H1 (cell line): ENCODE data around the gene ROR1. TPM values are rescaled to one million over a fixed set of nuclear protein-coding genes. Genes with fewer than 3 reads are reported as not detected.

ENCODE experiments used
- CTCF ChIA-PET: fragments of 300-600 bp; sonication (Branson Sonifier 250); formaldehyde crosslinking; loops from one replicate; lab custom pipeline; 2021; ENCODE audit not compliant: partially characterized antibody; lab: Charles Lee
- POLR2A ChIA-PET: fragments of 300-600 bp; sonication (Branson Sonifier 250); formaldehyde crosslinking; loops from one replicate; lab custom pipeline; 2021; ENCODE audit warnings: inconsistent platforms; ENCODE audit not compliant: partially characterized antibody; lab: Charles Lee
- DNase-seq, 2 experiments: peaks; one replicate each; pipeline versions ENCODE4 v3.0.0 to v3.0.0-alpha.2; 2010 to 2022; ENCODE audit warnings: low spot score in 2 of 2, low read depth in 1 of 2, mixed read lengths in 1 of 2
- FAIRE-seq: peaks from 2 replicates; lab custom pipeline; 2011; peaks lifted over from hg19 to GRCh38; lab: Jason Lieb, UNC
- H2AFZ ChIP-seq: 2 replicates; pipeline ENCODE4 v1.8.1; 2012; ENCODE audit warnings: low read length, inconsistent platforms
- H2AK5ac ChIP-seq: 2 replicates; pipeline ENCODE4 v1.6.1; 2013; ENCODE audit warnings: low read depth, low read length
- H2BK120ac ChIP-seq: replicated peaks from 2 replicates; pipeline ENCODE3; 2013; ENCODE audit warnings: low read depth, low read length, inconsistent platforms
- H2BK12ac ChIP-seq: 2 replicates; pipeline ENCODE4 v1.6.1; 2013; ENCODE audit warnings: low read depth, low read length
- H2BK15ac ChIP-seq: 2 replicates; pipeline ENCODE4 v1.6.1; 2013; ENCODE audit warnings: low read length
- H2BK20ac ChIP-seq: 2 replicates; pipeline ENCODE4 v1.6.1; 2013; ENCODE audit warnings: low read length
- H2BK5ac ChIP-seq: 2 replicates; pipeline ENCODE4 v1.6.1; 2013; ENCODE audit warnings: low read depth, low read length
- H3K14ac ChIP-seq: 2 replicates; pipeline ENCODE4 v1.6.1; 2013; ENCODE audit warnings: inconsistent platforms; ENCODE audit not compliant: insufficient read length
- H3K18ac ChIP-seq: 2 replicates; pipeline ENCODE4 v1.6.1; 2013; ENCODE audit warnings: low read length; ENCODE audit errors: extremely low read depth
- H3K23ac ChIP-seq: 2 replicates; pipeline ENCODE4 v1.6.1; 2013; ENCODE audit warnings: inconsistent platforms; ENCODE audit not compliant: insufficient read length
- H3K23me2 ChIP-seq: 2 replicates; pipeline ENCODE4 v1.6.1; 2013; ENCODE audit warnings: low read depth, low read length
- H3K27ac ChIP-seq: 2 replicates; pipeline ENCODE4 v1.6.1; 2011; ENCODE audit warnings: low read depth, low read length, inconsistent platforms
- H3K27me3 ChIP-seq, 4 experiments: replicated peaks in 1 of 4; 1 replicate in 1 of 4; 2 replicates in 3 of 4; pipeline versions ENCODE4 v1.6.1 to v1.8.1; 2011 to 2013; ENCODE audit warnings: low read length in 3 of 4, mild to moderate bottlenecking in 3 of 4, inconsistent platforms in 2 of 4, mixed read lengths in 2 of 4, moderate library complexity in 1 of 4; ENCODE audit not compliant: control insufficient read depth in 3 of 4, insufficient read depth in 3 of 4; ENCODE audit errors: extremely low read depth in 1 of 4
- H3K36me3 ChIP-seq, 4 experiments: 2 replicates each; pipeline versions ENCODE4 v1.6.1 to v1.8.1; 2011 to 2013; ENCODE audit warnings: mild to moderate bottlenecking in 4 of 4, low read length in 3 of 4, moderate library complexity in 2 of 4, control low read depth in 1 of 4, inconsistent platforms in 1 of 4; ENCODE audit not compliant: insufficient read depth in 4 of 4, control insufficient read depth in 2 of 4
- H3K4ac ChIP-seq: replicated peaks from 2 replicates; pipeline ENCODE3; 2013; ENCODE audit warnings: low read length, low read depth, mixed read lengths, inconsistent platforms; ENCODE audit not compliant: insufficient read length
- H3K4me1 ChIP-seq, 4 experiments: replicated peaks in 1 of 4; 1 replicate in 1 of 4; 2 replicates in 3 of 4; pipeline versions ENCODE4 v1.6.1 to v1.8.1; 2011 to 2013; ENCODE audit warnings: low read length in 3 of 4, inconsistent platforms in 2 of 4, mixed read lengths in 1 of 4; ENCODE audit not compliant: insufficient read depth in 4 of 4, control insufficient read depth in 3 of 4
- H3K4me2 ChIP-seq, 2 experiments: 2 replicates each; pipeline versions ENCODE4 v1.6.1 to v1.8.1; 2011 to 2013; ENCODE audit warnings: low read depth in 2 of 2, low read length in 2 of 2, control low read depth in 1 of 2, inconsistent platforms in 1 of 2, mild to moderate bottlenecking in 1 of 2; ENCODE audit not compliant: insufficient read depth in 1 of 2
- H3K4me3 ChIP-seq, 4 experiments: fragments of 200-600, 300-600 bp in 1 of 4; sonication (generic), shearing (Covaris generic), sonication (Bioruptor Twin) in 1 of 4; 2 replicates each; pipeline versions ENCODE4 v1.5.1 to v1.8.1; 2011 to 2016; ENCODE audit warnings: low read length in 4 of 4, low read depth in 3 of 4, control low read depth in 2 of 4, inconsistent platforms in 2 of 4, mild to moderate bottlenecking in 2 of 4, mixed read lengths in 1 of 4, moderate library complexity in 1 of 4; ENCODE audit not compliant: insufficient read depth in 2 of 4; ENCODE audit errors: extremely low read depth in 1 of 4
- H3K56ac ChIP-seq: replicated peaks from 2 replicates; pipeline ENCODE3; 2013; ENCODE audit warnings: low read depth, mild to moderate bottlenecking, mixed read lengths, low read length, inconsistent platforms; ENCODE audit not compliant: insufficient read length
- H3K79me1 ChIP-seq: 2 replicates; pipeline ENCODE4 v1.6.1; 2013; ENCODE audit warnings: low read depth, low read length, control low read depth
- H3K79me2 ChIP-seq, 2 experiments: 2 replicates each; pipeline versions ENCODE4 v1.6.1 to v1.8.1; 2012 to 2013; ENCODE audit warnings: low read length in 2 of 2, mild to moderate bottlenecking in 2 of 2, inconsistent platforms in 1 of 2; ENCODE audit not compliant: insufficient read depth in 2 of 2, control insufficient read depth in 1 of 2
- H3K9ac ChIP-seq, 4 experiments: replicated peaks in 1 of 4; 1 replicate in 1 of 4; 2 replicates in 3 of 4; pipeline versions ENCODE4 v1.6.1 to v1.8.1; 2011 to 2013; ENCODE audit warnings: low read depth in 3 of 4, low read length in 3 of 4, control low read depth in 2 of 4, mild to moderate bottlenecking in 2 of 4, moderate library complexity in 2 of 4, inconsistent platforms in 1 of 4; ENCODE audit errors: extremely low read depth in 1 of 4
- H3K9me3 ChIP-seq, 2 experiments: 2 replicates each; pipeline versions ENCODE4 v1.6.1 to v1.8.1; 2012 to 2013; ENCODE audit warnings: mild to moderate bottlenecking in 2 of 2, moderate library complexity in 2 of 2, control low read depth in 1 of 2, inconsistent platforms in 1 of 2, low read depth in 1 of 2, low read length in 1 of 2, mixed read lengths in 1 of 2; ENCODE audit not compliant: insufficient read depth in 2 of 2
- H4K20me1 ChIP-seq, 2 experiments: replicated peaks in 1 of 2; 2 replicates each; pipeline versions ENCODE3 to v1.8.1; 2011 to 2013; ENCODE audit warnings: inconsistent platforms in 2 of 2, low read length in 2 of 2, mild to moderate bottlenecking in 1 of 2; ENCODE audit not compliant: insufficient read depth in 2 of 2, control insufficient read depth in 1 of 2
- H4K5ac ChIP-seq: 2 replicates; pipeline ENCODE4 v1.6.1; 2013; ENCODE audit warnings: low read length, low read depth, mixed read lengths, inconsistent platforms; ENCODE audit not compliant: insufficient read length
- H4K8ac ChIP-seq: 2 replicates; pipeline ENCODE4 v1.8.0; 2013; ENCODE audit warnings: mild to moderate bottlenecking, moderate library complexity, low read length, inconsistent platforms; ENCODE audit not compliant: insufficient read depth; ENCODE audit errors: extremely low read depth
- H4K91ac ChIP-seq: replicated peaks from 2 replicates; pipeline ENCODE3; 2013; ENCODE audit warnings: low read length, mixed read lengths, inconsistent platforms; ENCODE audit not compliant: insufficient read length
- BACH1 ChIP-seq: IDR thresholded peaks from 2 replicates; pipeline ENCODE4 v1.6.1; 2012; ENCODE audit warnings: low read length, improper control_type of control experiment
- CBX5 ChIP-seq: fragments of 300-800, 300-1000 bp; sonication (generic); IDR thresholded peaks from 2 replicates; pipeline ENCODE4 v1.7.1; 2016; ENCODE audit warnings: antibody characterized with exemption, low read length, low read depth
- CHD2 ChIP-seq: IDR thresholded peaks from 2 replicates; pipeline ENCODE4 v1.6.1; 2012; ENCODE audit warnings: low read length, improper control_type of control experiment
- CREB1 ChIP-seq: IDR thresholded peaks from 2 replicates; pipeline ENCODE4 v1.6.1; 2012; ENCODE audit warnings: inconsistent platforms
- GTF2F1 ChIP-seq: IDR thresholded peaks from 2 replicates; pipeline ENCODE4 v1.6.1; 2012; ENCODE audit warnings: low read depth, low read length, improper control_type of control experiment, borderline replicate concordance
- JUN ChIP-seq: IDR thresholded peaks from 2 replicates; pipeline ENCODE4 v1.6.1; 2011; ENCODE audit warnings: low read depth, mild to moderate bottlenecking, improper control_type of control experiment, low read length
- NANOG ChIP-seq: IDR thresholded peaks from 2 replicates; pipeline ENCODE4 v1.6.1; 2011; ENCODE audit warnings: low read length, low read depth, mild to moderate bottlenecking, inconsistent platforms; ENCODE audit not compliant: insufficient read depth, poor library complexity, severe bottlenecking
- POU5F1 ChIP-seq: IDR thresholded peaks from 2 replicates; pipeline ENCODE4 v1.6.1; 2011; ENCODE audit warnings: low read depth, mild to moderate bottlenecking, low read length, moderate library complexity
- RBBP5 ChIP-seq: IDR thresholded peaks from 2 replicates; pipeline ENCODE4 v1.7.1; 2012; ENCODE audit warnings: low read depth, mild to moderate bottlenecking, inconsistent platforms, low read length, moderate library complexity, borderline replicate concordance
- SAP30 ChIP-seq: fragments of 300-600 bp; sonication (generic); IDR thresholded peaks from 2 replicates; pipeline ENCODE4 v1.7.1; 2012; ENCODE audit warnings: low read length, moderate library complexity, mild to moderate bottlenecking, inconsistent platforms; ENCODE audit not compliant: insufficient read depth, insufficient replicate concordance
- WGBS, 2 experiments: shearing (Covaris generic) in 1 of 2; methylation state at CpG; one replicate each; pipeline versions ENCODE4 v1.1.6 to v1.1.7; 2013 to 2015; ENCODE audit warnings: low lambda C conversion rate in 2 of 2, mixed read lengths in 2 of 2, inconsistent platforms in 1 of 2, low coverage in 1 of 2, missing lambda C conversion rate in 1 of 2; ENCODE audit not compliant: insufficient replicate concordance in 2 of 2, insufficient coverage in 1 of 2, insufficient read length in 1 of 2; ENCODE audit errors: extremely low coverage in 1 of 2, missing lambda C conversion rate in 1 of 2; 5-methylcytosine and 5-hydroxymethylcytosine counted together
- polyA plus RNA-seq, 7 experiments: library from polyadenylated mRNA; depleted of rRNA in 3 of 7; stranded (reverse) in 5 of 7; unstranded in 2 of 7; fragments of >200 nt in 5 of 7; fragments of 200-250 nt in 2 of 7; gene quantifications; 1 replicate in 5 of 7; 2 replicates in 1 of 7; 4 replicates in 1 of 7; pipeline versions ENCODE4 v1.2.1 to v1.2.3, GENCODE V29; 2011 to 2013; ENCODE audit warnings: missing spikeins in 2 of 7, mixed read lengths in 2 of 7
- total RNA-seq: library from RNA; stranded (reverse); fragmentation: NEBNext Ultra II Directional; extraction: Animal tissue kit (Norgen Biotek cat#: 25700); gene quantifications from 2 replicates; pipeline ENCODE4 v1.2.1, GENCODE V29; 2021
- TF ChIP-seq, protein P1 (sequence below): IDR thresholded peaks from 2 replicates; pipeline ENCODE4 v1.6.1; 2012; ENCODE audit warnings: inconsistent platforms
- TF ChIP-seq, protein P2 (sequence below): IDR thresholded peaks from 2 replicates; pipeline ENCODE4 v1.6.1; 2012; ENCODE audit warnings: low read length, inconsistent platforms

ROR1 gene
- total and polyA plus RNA-seq, 2 of the 8 experiments (the other 6 are each of a cell fraction or from before 2014, with no cell fraction given), result 33.6 to 73.6 TPM

DNA sequence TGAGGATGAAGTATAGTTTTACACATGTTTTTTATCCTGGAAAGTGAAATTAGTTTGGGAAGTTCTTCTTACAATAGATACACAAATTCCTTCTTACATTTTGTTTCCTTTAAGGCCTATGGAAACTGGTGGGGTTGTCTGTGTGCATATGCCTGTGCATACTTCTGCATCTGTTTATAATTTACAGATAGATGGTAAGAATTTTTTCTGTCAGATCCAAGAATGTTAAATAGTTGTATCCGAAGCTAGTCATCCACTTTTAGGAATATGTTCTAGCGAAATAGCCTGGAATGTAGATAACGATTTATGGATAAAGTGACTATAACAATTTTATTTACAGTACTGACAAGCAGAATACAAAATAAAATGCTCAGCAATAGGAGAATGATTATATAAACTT lies 194.1 kb downstream of the ROR1 start:
- FAIRE-seq, result no peak
- Histone ChIP-seq H2BK120ac (no peak overlapping the region), H3K23me2 (peaks cover 3% of the 10 kb centered on the region; the same call in 1 of the 2 replicates), H4K20me1 (peaks cover 5 to 7% of the 10 kb centered on the region in 2 experiments), H2BK5ac (no peak overlapping the region), H3K36me3 (no peaks in the 10 kb centered on the region), H3K79me2 (peaks cover 0 to 86% of the 10 kb centered on the region in 2 experiments; a peak in 2 of 4 replicates), H3K4me2 (no peak overlapping the region), H4K91ac (no peak overlapping the region), H4K5ac (no peak overlapping the region), H3K4me3 (no peak overlapping the region), H3K4ac (no peak overlapping the region), H2BK12ac (no peak overlapping the region), H3K18ac (no peak overlapping the region), H3K4me1 (peaks cover 0 to 2% (median 0%) of the 10 kb centered on the region in 4 experiments; a peak in 1 of 7 replicates), H2BK15ac (no peak overlapping the region), H3K9me3 (no peaks in the 10 kb centered on the region), H3K14ac (no peak overlapping the region), H3K9ac (no peak overlapping the region), H3K27me3 (no peaks in the 10 kb centered on the region), H4K8ac (no peak overlapping the region), H3K27ac (no peak overlapping the region), H3K56ac (no peak overlapping the region), H2AFZ (no peak overlapping the region), H2BK20ac (no peak overlapping the region), H3K79me1 (peaks cover 7% of the 10 kb centered on the region; the same call in 1 of the 2 replicates), H2AK5ac (no peak overlapping the region), H3K23ac (no peak overlapping the region)
- POLR2A ChIA-PET, result no interaction called here
- no peak for DNase-seq
- CTCF ChIA-PET, result interaction anchor here (1.0 kb wide), 1 partner anchor 8 kb away, joined by 5 read pairs; no protein-coding TSS in a partner anchor
- WGBS, 2 experiments, result 95% methylated on average over 3 of the region's 3 CpGs; no CpG with 5 or more reads in 1 of the 2 experiments
- TF ChIP-seq POU5F1 (no peak), RBBP5 (no peak), GTF2F1 (no peak), BACH1 (no peak), CBX5 (no peak), JUN (no peak), CHD2 (no peak), NANOG (no peak), CREB1 (no peak), SAP30 (no peak)
- TF ChIP-seq, protein P1, sequence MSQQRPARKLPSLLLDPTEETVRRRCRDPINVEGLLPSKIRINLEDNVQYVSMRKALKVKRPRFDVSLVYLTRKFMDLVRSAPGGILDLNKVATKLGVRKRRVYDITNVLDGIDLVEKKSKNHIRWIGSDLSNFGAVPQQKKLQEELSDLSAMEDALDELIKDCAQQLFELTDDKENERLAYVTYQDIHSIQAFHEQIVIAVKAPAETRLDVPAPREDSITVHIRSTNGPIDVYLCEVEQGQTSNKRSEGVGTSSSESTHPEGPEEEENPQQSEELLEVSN, result no peak
- TF ChIP-seq, protein P2, sequence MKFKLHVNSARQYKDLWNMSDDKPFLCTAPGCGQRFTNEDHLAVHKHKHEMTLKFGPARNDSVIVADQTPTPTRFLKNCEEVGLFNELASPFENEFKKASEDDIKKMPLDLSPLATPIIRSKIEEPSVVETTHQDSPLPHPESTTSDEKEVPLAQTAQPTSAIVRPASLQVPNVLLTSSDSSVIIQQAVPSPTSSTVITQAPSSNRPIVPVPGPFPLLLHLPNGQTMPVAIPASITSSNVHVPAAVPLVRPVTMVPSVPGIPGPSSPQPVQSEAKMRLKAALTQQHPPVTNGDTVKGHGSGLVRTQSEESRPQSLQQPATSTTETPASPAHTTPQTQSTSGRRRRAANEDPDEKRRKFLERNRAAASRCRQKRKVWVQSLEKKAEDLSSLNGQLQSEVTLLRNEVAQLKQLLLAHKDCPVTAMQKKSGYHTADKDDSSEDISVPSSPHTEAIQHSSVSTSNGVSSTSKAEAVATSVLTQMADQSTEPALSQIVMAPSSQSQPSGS, result no peak
